GM12878 (cell line): ENCODE results near the gene IP6K3. TPM values are rescaled to one million over a fixed set of nuclear protein-coding genes. Genes with fewer than 3 reads are reported as not detected.

Source experiments
- BRCA1 ChIP-seq: IDR thresholded peaks from 2 replicates; pipeline ENCODE4 v1.6.1; 2011; ENCODE audit warnings: low read depth, low read length, improper control_type of control experiment
- HCFC1 ChIP-seq: fragments of 150-350 bp; IDR thresholded peaks from 2 replicates; pipeline ENCODE4 v1.6.1; 2014; ENCODE audit warnings: low read length
- SMAD1 ChIP-seq: fragments of 450-650 bp; IDR thresholded peaks from 2 replicates; pipeline ENCODE4 v1.6.1; 2018; ENCODE audit warnings: mild to moderate bottlenecking, low read depth; ENCODE audit not compliant: partially characterized antibody
- STAT1 ChIP-seq: fragments of 450-650 bp; conservative IDR thresholded peaks from 2 replicates; pipeline ENCODE4 v1.6.1; 2014; ENCODE audit warnings: antibody characterized with exemption, mild to moderate bottlenecking
- ZBTB11 ChIP-seq: fragments of 450-650 bp; formaldehyde crosslinking; IDR thresholded peaks from 2 replicates; pipeline ENCODE4 v1.5.0; 2022; ENCODE audit warnings: mild to moderate bottlenecking, missing genetic modification characterization
- polyA plus RNA-seq, 11 experiments: library from polyadenylated mRNA; depleted of rRNA in 4 of 11; unstranded in 6 of 11; stranded (reverse) in 5 of 11; fragments of >200 nt; fragmentation: Nextera tagmentation in 4 of 11; fragmentation: Illumina TruSeq in 1 of 11; extraction: Ambion mirVana in 4 of 11; extraction: Trizol in 1 of 11; gene quantifications; 1 replicate in 1 of 11; 2 replicates in 10 of 11; pipeline versions ENCODE4 v1.2.1 to v1.2.3, GENCODE V29; 2011 to 2016; ENCODE audit warnings: inconsistent platforms in 2 of 11, missing spikeins in 2 of 11, low read depth in 1 of 11
- total RNA-seq, 4 experiments: library from RNA; depleted of rRNA in 3 of 4; stranded (reverse); fragments of >200 nt in 3 of 4; fragmentation: Illumina TruSeq in 1 of 4; extraction: Trizol in 1 of 4; gene quantifications; 2 replicates each; pipeline versions ENCODE4 v1.2.1 to v1.2.3, GENCODE V29; 2013 to 2021
- TF ChIP-seq, protein P1 (sequence below): fragments of 450-650 bp; formaldehyde crosslinking; IDR thresholded peaks from 2 replicates; pipeline ENCODE4 v1.4.0; 2020; ENCODE audit warnings: mild to moderate bottlenecking, moderate library complexity

Gene IP6K3
- total and polyA plus RNA-seq, 10 of the 15 experiments (the other 5 are each of a cell fraction or from before 2014, with no cell fraction given), result 0.02 to 0.15 (median 0.09) TPM; not detected in 7

GRCh38 chr6:33694977-33695376, 51.7 kb downstream of the IP6K3 start (continued):
- no peak for TF ChIP-seq ZBTB11
- TF ChIP-seq, protein P1, sequence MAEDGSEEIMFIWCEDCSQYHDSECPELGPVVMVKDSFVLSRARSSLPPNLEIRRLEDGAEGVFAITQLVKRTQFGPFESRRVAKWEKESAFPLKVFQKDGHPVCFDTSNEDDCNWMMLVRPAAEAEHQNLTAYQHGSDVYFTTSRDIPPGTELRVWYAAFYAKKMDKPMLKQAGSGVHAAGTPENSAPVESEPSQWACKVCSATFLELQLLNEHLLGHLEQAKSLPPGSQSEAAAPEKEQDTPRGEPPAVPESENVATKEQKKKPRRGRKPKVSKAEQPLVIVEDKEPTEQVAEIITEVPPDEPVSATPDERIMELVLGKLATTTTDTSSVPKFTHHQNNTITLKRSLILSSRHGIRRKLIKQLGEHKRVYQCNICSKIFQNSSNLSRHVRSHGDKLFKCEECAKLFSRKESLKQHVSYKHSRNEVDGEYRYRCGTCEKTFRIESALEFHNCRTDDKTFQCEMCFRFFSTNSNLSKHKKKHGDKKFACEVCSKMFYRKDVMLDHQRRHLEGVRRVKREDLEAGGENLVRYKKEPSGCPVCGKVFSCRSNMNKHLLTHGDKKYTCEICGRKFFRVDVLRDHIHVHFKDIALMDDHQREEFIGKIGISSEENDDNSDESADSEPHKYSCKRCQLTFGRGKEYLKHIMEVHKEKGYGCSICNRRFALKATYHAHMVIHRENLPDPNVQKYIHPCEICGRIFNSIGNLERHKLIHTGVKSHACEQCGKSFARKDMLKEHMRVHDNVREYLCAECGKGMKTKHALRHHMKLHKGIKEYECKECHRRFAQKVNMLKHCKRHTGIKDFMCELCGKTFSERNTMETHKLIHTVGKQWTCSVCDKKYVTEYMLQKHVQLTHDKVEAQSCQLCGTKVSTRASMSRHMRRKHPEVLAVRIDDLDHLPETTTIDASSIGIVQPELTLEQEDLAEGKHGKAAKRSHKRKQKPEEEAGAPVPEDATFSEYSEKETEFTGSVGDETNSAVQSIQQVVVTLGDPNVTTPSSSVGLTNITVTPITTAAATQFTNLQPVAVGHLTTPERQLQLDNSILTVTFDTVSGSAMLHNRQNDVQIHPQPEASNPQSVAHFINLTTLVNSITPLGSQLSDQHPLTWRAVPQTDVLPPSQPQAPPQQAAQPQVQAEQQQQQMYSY (CRISPR knock-in tag), result no peak
- TF ChIP-seq BRCA1, result no peak
- no peak for TF ChIP-seq STAT1
- no peak for TF ChIP-seq HCFC1
- TF ChIP-seq SMAD1, result no peak
